K562 (cell line): Measurements from ENCODE around the gene SIGLEC9. TPM values are rescaled to one million over a fixed set of nuclear protein-coding genes. Genes with fewer than 3 reads are reported as not detected.

ENCODE experiments used
- EZH2 ChIP-seq: IDR thresholded peaks from 2 replicates; pipeline ENCODE4 v1.6.1; 2012; ENCODE audit warnings: low read depth, mild to moderate bottlenecking, inconsistent platforms, low read length, borderline replicate concordance
- FOXA1 ChIP-seq: fragments of 450-650 bp; IDR thresholded peaks from 2 replicates; pipeline ENCODE4 v1.6.1; 2016; ENCODE audit warnings: mild to moderate bottlenecking, borderline replicate concordance
- HEY1 ChIP-seq: fragments of 250-450 bp; sonication (Bioruptor Pico); IDR thresholded peaks from 2 replicates; pipeline ENCODE4 v1.5.0; 2020; ENCODE audit warnings: mild to moderate bottlenecking, moderate library complexity, borderline replicate concordance
- HNRNPUL1 ChIP-seq: fragments of 200-400 bp; formaldehyde crosslinking; IDR thresholded peaks from 2 replicates; pipeline ENCODE4 v1.6.1; 2017; ENCODE audit warnings: low read length
- JUND ChIP-seq, 2 experiments: IDR thresholded peaks; 2 replicates in 1 of 2; 3 replicates in 1 of 2; pipeline ENCODE4 v1.6.1; 2011; ENCODE audit warnings: borderline replicate concordance in 2 of 2, low read depth in 2 of 2, low read length in 2 of 2, improper control_type of control experiment in 1 of 2, missing biosample characterization in 1 of 2, missing genetic modification characterization in 1 of 2, missing genetic modification reagents in 1 of 2
- KDM5B ChIP-seq: fragments of 200-600 bp; sonication (generic); IDR thresholded peaks from 2 replicates; pipeline ENCODE4 v1.6.1; 2012; ENCODE audit warnings: low read depth, mild to moderate bottlenecking, moderate library complexity, low read length, control low read depth, inconsistent platforms; ENCODE audit not compliant: insufficient replicate concordance
- L3MBTL2 ChIP-seq: fragments of 450-650 bp; IDR thresholded peaks from 2 replicates; pipeline ENCODE4 v1.6.1; 2016; ENCODE audit warnings: mild to moderate bottlenecking, moderate library complexity
- MCM2 ChIP-seq: fragments of 450-650 bp; IDR thresholded peaks from 2 replicates; pipeline ENCODE4 v1.6.1; 2017; ENCODE audit warnings: low read depth, mild to moderate bottlenecking
- NFYB ChIP-seq: IDR thresholded peaks from 2 replicates; pipeline ENCODE4 v1.6.1; 2011; ENCODE audit warnings: mild to moderate bottlenecking, moderate library complexity; ENCODE audit not compliant: insufficient read length; ENCODE audit errors: extremely low read depth
- TCF7 ChIP-seq: sonication (generic); IDR thresholded peaks from 2 replicates; pipeline ENCODE4 v1.6.1; 2016; ENCODE audit warnings: antibody characterized with exemption, borderline replicate concordance
- U2AF2 ChIP-seq: fragments of 200-400 bp; formaldehyde crosslinking; optimal IDR thresholded peaks from 2 replicates; pipeline ENCODE3; 2017; ENCODE audit warnings: low read depth, mild to moderate bottlenecking, low read length
- ZNF282 ChIP-seq: sonication (generic); formaldehyde crosslinking; IDR thresholded peaks from 2 replicates; pipeline ENCODE4 v1.8.1; 2023; ENCODE audit warnings: missing genetic modification reagents
- ZNF311 ChIP-seq: fragments of 250-450 bp; sonication (Bioruptor Pico); IDR thresholded peaks from 2 replicates; pipeline ENCODE4 v1.4.0; 2020; ENCODE audit warnings: mild to moderate bottlenecking, moderate library complexity
- ZNF431 ChIP-seq: sonication (generic); formaldehyde crosslinking; IDR thresholded peaks from 2 replicates; pipeline ENCODE4 v1.8.0; 2022; ENCODE audit warnings: mild to moderate bottlenecking, missing genetic modification reagents
- ZSCAN29 ChIP-seq: fragments of 450-650 bp; IDR thresholded peaks from 2 replicates; pipeline ENCODE4 v1.6.1; 2017
- polyA plus RNA-seq, 8 experiments: library from polyadenylated mRNA; depleted of rRNA in 4 of 8; stranded (reverse) in 5 of 8; unstranded in 3 of 8; fragments of >200 nt; fragmentation: Nextera tagmentation in 2 of 8; fragmentation: Illumina TruSeq in 1 of 8; extraction: Ambion mirVana in 2 of 8; extraction: Trizol in 1 of 8; gene quantifications; 2 replicates each; pipeline versions ENCODE4 v1.2.1 to v1.2.3, GENCODE V29; 2011 to 2014; ENCODE audit warnings: inconsistent platforms in 1 of 8, missing spikeins in 1 of 8
- total RNA-seq, 7 experiments: library from RNA; depleted of rRNA in 6 of 7; stranded (reverse); fragments of >200 nt in 6 of 7; fragmentation: Illumina TruSeq in 2 of 7; extraction: Trizol in 2 of 7; gene quantifications; 2 replicates each; pipeline versions ENCODE4 v1.2.1 to v1.2.3, GENCODE V29; 2011 to 2021; ENCODE audit warnings: low replicate concordance in 1 of 7
- TF ChIP-seq, protein P1 (sequence below): IDR thresholded peaks from 2 replicates; pipeline ENCODE4 v1.6.1; 2011; ENCODE audit not compliant: insufficient read length; ENCODE audit errors: extremely low read depth
- TF ChIP-seq, protein P2 (sequence below), 2 experiments: fragments of 450-650 bp; formaldehyde crosslinking in 1 of 2; IDR thresholded peaks; 2 replicates each; pipeline versions ENCODE4 v1.4.0 to v1.6.1; 2014 to 2020; ENCODE audit warnings: mild to moderate bottlenecking in 2 of 2, borderline replicate concordance in 1 of 2, low read depth in 1 of 2

SIGLEC9 gene
- total and polyA plus RNA-seq, 9 of the 15 experiments (the other 6 are each of a cell fraction or from before 2014, with no cell fraction given): 0.09 to 0.34 (median 0.22) TPM; not detected in 4

DNA sequence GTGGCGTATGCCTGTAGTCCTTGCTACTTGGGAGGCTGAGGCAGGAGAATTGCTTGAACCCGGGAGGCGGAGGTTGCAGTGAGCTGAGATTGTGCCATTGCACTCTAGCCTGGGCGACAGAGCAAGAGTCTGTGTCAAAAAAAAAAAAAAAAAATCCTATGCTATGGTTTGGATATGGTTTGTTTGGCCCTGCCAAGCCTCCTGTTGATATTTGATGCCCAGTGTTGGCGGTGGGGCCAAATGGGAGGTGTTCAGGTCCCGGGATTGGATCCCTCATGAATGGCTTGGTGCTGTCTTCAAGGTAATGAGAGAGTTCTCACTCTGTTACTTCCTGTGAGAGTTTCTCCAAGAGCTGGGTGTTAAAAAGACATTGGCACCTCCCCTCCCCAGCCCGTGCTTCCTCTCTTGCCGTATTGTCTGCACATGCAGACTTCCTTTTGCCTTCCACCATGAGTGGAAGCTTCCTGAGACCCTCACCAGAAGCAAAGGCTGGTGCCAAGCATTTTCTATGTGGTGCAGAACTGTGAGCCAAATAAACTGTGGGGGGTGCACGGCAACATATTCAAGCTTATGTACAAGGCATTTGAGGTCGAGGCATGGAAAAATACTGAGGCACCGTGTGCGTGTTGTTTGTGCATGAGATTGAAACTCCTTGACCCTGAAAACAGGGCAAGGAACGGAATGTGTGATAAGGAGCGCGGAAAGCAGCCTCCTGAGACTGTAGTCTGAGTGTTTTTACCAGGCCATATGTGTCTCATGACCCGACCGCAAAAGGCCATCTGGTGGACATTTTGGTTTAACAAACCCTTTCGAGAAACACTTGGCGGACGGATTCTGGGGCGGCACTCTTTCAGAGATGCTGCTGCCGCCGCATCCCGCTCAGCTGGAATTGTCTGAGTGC, 7.3 kb downstream of the SIGLEC9 start (continued):
- TF ChIP-seq FOXA1 (no peak), ZNF282 (CRISPR knock-in tag) (no peak), HEY1 (CRISPR knock-in tag) (0 out of 2 replicates have a peak, but pooled peaks have one; percentile 17), ZNF431 (no peak), L3MBTL2 (peak; percentile 78), ZSCAN29 (no peak), ZNF311 (CRISPR knock-in tag) (no peak), KDM5B (no peak), U2AF2 (no peak), MCM2 (no peak), JUND (IDR thresholded peaks at IDR 0.05; ENCODE audit: borderline replicate concordance, low read depth, low read length) (peak; percentile 51; the same call in 1 of the 2 replicates), JUND (tag; IDR thresholded peaks at IDR 0.05; ENCODE audit: borderline replicate concordance, low read depth, low read length) (peak; percentile 30; the same call in 1 of the 3 replicates), HNRNPUL1 (no peak), TCF7 (no peak), EZH2 (no peak), NFYB (no peak)
- TF ChIP-seq, protein P1, sequence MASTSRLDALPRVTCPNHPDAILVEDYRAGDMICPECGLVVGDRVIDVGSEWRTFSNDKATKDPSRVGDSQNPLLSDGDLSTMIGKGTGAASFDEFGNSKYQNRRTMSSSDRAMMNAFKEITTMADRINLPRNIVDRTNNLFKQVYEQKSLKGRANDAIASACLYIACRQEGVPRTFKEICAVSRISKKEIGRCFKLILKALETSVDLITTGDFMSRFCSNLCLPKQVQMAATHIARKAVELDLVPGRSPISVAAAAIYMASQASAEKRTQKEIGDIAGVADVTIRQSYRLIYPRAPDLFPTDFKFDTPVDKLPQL: no peak
- TF ChIP-seq, protein P2, sequence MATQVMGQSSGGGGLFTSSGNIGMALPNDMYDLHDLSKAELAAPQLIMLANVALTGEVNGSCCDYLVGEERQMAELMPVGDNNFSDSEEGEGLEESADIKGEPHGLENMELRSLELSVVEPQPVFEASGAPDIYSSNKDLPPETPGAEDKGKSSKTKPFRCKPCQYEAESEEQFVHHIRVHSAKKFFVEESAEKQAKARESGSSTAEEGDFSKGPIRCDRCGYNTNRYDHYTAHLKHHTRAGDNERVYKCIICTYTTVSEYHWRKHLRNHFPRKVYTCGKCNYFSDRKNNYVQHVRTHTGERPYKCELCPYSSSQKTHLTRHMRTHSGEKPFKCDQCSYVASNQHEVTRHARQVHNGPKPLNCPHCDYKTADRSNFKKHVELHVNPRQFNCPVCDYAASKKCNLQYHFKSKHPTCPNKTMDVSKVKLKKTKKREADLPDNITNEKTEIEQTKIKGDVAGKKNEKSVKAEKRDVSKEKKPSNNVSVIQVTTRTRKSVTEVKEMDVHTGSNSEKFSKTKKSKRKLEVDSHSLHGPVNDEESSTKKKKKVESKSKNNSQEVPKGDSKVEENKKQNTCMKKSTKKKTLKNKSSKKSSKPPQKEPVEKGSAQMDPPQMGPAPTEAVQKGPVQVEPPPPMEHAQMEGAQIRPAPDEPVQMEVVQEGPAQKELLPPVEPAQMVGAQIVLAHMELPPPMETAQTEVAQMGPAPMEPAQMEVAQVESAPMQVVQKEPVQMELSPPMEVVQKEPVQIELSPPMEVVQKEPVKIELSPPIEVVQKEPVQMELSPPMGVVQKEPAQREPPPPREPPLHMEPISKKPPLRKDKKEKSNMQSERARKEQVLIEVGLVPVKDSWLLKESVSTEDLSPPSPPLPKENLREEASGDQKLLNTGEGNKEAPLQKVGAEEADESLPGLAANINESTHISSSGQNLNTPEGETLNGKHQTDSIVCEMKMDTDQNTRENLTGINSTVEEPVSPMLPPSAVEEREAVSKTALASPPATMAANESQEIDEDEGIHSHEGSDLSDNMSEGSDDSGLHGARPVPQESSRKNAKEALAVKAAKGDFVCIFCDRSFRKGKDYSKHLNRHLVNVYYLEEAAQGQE (IDR thresholded peaks at IDR 0.05; ENCODE audit: borderline replicate concordance): peak; percentile 45; the same call in 1 of the 2 replicates
- TF ChIP-seq, protein P2 (CRISPR knock-in tag; IDR thresholded peaks at IDR 0.05; ENCODE audit: low read depth): no peak
